Measurements from ENCODE around the gene RBMS1. TPM values are rescaled to one million over a fixed set of nuclear protein-coding genes. Genes with fewer than 3 reads are reported as not detected.

Gene RBMS1
- total RNA-seq, 1 donor from 2014 or later, result 93.3 TPM

DNA sequence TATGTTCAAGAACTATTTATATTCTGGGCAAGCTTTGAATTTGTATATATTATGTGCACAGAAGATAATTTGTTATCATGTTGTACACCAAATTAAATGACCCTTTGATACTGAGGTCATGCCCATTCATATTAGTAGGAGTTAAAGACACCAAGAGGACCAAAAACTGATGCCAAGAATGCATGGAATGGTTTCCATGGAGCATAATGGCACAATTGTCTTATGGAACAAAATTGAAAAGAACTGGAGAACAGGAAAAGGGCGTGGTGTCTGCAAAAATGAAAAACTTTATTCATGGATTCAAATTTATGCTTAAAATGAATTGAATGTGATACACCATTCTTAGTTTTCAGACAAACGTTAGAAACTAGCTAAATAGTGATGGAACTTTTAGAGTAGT is 24.1 kb upstream of the RBMS1 start:
- intact Hi-C loops (cut with DNase I), result no loop called here
- DNase-seq (ENCODE audit: extremely low spot score in 2 of 2), result no peak
- Histone ChIP-seq H3K36me3 (no peaks in the 10 kb centered on the region), H3K9me3 (no peaks in the 10 kb centered on the region), H3K27ac (no peak overlapping the region), H3K27me3 (no peaks in the 10 kb centered on the region), H3K4me1 (no peaks in the 10 kb centered on the region), H3K4me3 (no peak overlapping the region)
- TF ChIP-seq POLR2A (IDR thresholded peaks at IDR 0.05), result no peak
- TF ChIP-seq, protein P1, sequence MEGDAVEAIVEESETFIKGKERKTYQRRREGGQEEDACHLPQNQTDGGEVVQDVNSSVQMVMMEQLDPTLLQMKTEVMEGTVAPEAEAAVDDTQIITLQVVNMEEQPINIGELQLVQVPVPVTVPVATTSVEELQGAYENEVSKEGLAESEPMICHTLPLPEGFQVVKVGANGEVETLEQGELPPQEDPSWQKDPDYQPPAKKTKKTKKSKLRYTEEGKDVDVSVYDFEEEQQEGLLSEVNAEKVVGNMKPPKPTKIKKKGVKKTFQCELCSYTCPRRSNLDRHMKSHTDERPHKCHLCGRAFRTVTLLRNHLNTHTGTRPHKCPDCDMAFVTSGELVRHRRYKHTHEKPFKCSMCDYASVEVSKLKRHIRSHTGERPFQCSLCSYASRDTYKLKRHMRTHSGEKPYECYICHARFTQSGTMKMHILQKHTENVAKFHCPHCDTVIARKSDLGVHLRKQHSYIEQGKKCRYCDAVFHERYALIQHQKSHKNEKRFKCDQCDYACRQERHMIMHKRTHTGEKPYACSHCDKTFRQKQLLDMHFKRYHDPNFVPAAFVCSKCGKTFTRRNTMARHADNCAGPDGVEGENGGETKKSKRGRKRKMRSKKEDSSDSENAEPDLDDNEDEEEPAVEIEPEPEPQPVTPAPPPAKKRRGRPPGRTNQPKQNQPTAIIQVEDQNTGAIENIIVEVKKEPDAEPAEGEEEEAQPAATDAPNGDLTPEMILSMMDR (IDR thresholded peaks at IDR 0.05), result no peak
- no peak for TF ChIP-seq POLR2AphosphoS5 (IDR thresholded peaks at IDR 0.05; ENCODE audit: insufficient read depth in 1 of 2, low read depth in 1 of 2)

DNA sequence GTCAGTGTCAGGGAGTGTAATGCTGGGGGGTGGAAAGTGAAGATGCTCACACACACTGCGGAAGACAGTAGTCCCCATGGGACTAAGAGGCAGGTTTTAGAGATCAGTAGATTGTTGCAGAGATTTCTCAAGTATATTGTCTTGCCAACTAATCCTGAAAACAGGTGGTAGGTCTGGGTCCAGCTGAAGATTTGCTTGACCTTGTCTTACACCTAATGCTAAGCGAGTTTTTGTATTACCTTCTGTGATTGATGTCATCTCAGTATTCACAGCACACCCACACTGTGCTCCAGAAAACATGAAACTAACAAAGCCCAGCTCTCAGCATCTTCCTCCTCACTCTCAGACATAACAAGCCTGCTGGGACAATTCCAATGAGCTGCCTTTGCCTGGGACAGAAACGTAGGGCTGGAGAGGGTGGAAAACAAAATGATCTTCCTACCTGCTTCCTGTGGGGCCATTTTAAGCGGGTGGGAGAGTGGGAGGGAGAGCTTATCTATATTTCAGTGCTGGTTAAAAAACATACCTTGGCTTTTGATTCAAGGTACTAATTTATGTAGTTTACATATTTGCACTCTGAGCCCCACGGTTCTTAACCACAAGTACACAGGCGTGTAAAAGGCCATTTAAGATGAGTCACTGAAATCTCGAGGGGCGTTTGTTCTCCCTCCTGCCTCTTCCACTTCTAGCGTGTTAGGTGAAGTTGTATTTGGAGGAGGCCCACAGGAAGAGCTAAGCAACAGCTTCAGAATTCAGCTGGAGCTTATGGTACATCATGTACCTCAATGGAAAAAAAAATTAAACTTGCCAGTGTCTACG is 23.1 kb upstream of the RBMS1 start:
- no peak for DNase-seq (ENCODE audit: extremely low spot score in 2 of 2)
- no peaks in the 10 kb centered on the region for H3K9me3 ChIP-seq
- TF ChIP-seq POLR2A (IDR thresholded peaks at IDR 0.05), result no peak
- TF ChIP-seq POLR2AphosphoS5 (IDR thresholded peaks at IDR 0.05; ENCODE audit: insufficient read depth in 1 of 2, low read depth in 1 of 2), result no peak
- TF ChIP-seq, protein P1 (IDR thresholded peaks at IDR 0.05), result no peak
- no peaks in the 10 kb centered on the region for H3K4me1 ChIP-seq
- no peak overlapping the region for H3K27ac ChIP-seq
- H3K4me3 ChIP-seq, result no peak overlapping the region
- no peaks in the 10 kb centered on the region for H3K27me3 ChIP-seq
- H3K36me3 ChIP-seq, result no peaks in the 10 kb centered on the region
- intact Hi-C loops (cut with DNase I), result no loop called here

DNA sequence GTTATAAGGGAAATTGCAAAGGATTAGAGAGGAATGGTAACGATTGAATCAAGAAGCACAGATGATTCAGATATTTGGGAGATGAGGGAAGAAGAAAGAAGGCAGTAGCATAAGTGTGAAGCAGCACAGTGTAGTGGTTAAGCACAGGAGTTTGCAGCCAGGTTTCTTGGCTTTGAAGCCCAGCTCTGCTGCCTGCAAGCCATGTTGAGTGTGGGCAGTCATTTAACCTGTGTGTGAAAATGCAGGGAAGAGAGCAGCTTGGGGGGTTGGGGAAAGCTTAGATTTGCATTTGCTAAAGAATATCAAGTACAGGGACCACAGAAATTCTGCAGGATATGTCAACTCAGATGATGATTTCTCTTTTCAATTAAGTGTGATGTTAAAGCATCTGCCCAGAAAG is 21.5 kb upstream of the RBMS1 start:
- intact Hi-C loops (cut with DNase I), result no loop called here

DNA sequence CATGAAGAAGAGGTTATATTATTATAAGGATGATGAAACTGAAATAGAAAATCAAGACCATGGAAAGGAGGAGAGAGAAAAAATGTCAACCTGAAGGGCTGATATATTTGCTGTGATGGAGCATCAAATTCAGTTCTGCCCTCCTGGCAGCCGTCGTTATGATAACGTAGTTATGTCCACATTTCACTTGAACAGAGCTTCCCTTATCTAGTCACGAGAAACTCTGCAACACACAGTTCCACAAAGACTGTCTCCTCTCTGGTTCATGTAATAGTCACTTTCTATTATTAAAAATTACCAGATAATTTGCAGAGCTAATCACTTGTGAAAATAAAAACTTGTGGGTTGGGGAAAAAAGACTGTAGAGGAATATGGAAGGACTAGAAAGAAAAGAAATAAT is 19.5 kb upstream of the RBMS1 start:
- intact Hi-C loops (cut with DNase I), result no loop called here
- H3K4me3 ChIP-seq, result no peak overlapping the region
- no peak overlapping the region for H3K27ac ChIP-seq
- H3K9me3 ChIP-seq, result no peaks in the 10 kb centered on the region
- TF ChIP-seq POLR2A (IDR thresholded peaks at IDR 0.05) (no peak), POLR2AphosphoS5 (IDR thresholded peaks at IDR 0.05; ENCODE audit: insufficient read depth in 1 of 2, low read depth in 1 of 2) (no peak)
- TF ChIP-seq, protein P1 (IDR thresholded peaks at IDR 0.05), result no peak
- H3K27me3 ChIP-seq, result no peaks in the 10 kb centered on the region
- no peaks in the 10 kb centered on the region for H3K36me3 ChIP-seq
- H3K4me1 ChIP-seq, result no peaks in the 10 kb centered on the region
- DNase-seq (ENCODE audit: extremely low spot score in 2 of 2), result no peak

More for the DNA sequence above, 21.5 kb upstream of the RBMS1 start:
- no peaks in the 10 kb centered on the region for H3K36me3 ChIP-seq
- no peaks in the 10 kb centered on the region for H3K27me3 ChIP-seq
- DNase-seq (ENCODE audit: extremely low spot score in 2 of 2), result no peak
- no peak overlapping the region for H3K4me3 ChIP-seq
- H3K4me1 ChIP-seq, result no peaks in the 10 kb centered on the region
- H3K27ac ChIP-seq, result no peak overlapping the region
- TF ChIP-seq POLR2AphosphoS5 (IDR thresholded peaks at IDR 0.05; ENCODE audit: insufficient read depth in 1 of 2, low read depth in 1 of 2), result no peak
- no peak for TF ChIP-seq POLR2A (IDR thresholded peaks at IDR 0.05)
- TF ChIP-seq, protein P1 (IDR thresholded peaks at IDR 0.05), result no peak
- H3K9me3 ChIP-seq, result no peaks in the 10 kb centered on the region

DNA sequence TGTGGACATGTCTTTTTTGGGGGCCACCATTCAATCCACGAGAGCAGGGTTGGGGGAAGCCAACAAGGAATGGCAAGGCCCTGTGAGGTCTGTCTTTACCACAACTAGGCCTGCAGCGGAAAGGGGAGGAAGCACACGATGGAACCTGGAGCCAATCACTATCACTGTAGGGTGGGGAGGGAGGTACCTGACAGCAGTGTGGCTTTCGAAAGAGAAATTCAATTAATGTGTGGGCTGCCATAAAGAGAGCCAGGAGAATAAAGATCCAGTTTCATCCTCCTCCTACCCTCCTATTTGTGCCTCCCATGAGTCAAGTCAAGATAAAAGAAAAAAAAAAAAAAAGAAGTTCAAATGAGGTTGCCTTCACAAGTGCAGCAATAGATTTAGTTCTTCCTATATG is 18.9 kb upstream of the RBMS1 start:
- Histone ChIP-seq H3K4me1 (no peaks in the 10 kb centered on the region), H3K36me3 (no peaks in the 10 kb centered on the region), H3K4me3 (no peak overlapping the region), H3K9me3 (no peaks in the 10 kb centered on the region), H3K27ac (no peak overlapping the region), H3K27me3 (no peaks in the 10 kb centered on the region)
- DNase-seq (ENCODE audit: extremely low spot score in 2 of 2), result no peak
- intact Hi-C loops (cut with DNase I), result no loop called here
- TF ChIP-seq POLR2A (IDR thresholded peaks at IDR 0.05) (no peak), POLR2AphosphoS5 (IDR thresholded peaks at IDR 0.05; ENCODE audit: insufficient read depth in 1 of 2, low read depth in 1 of 2) (no peak)
- TF ChIP-seq, protein P1 (IDR thresholded peaks at IDR 0.05), result no peak

Measured in vagina (tissue), 2 donors.